DOHH2 (cell line): ENCODE results near the gene RCVRN.

Experiments
- H3F3A ChIP-seq: fragments of 200-600 bp; sonication (generic), shearing (Covaris generic); 2 replicates; pipeline ENCODE4 v1.6.0; 2016; ENCODE audit warnings: antibody characterized with exemption, mild to moderate bottlenecking; ENCODE audit not compliant: control insufficient read depth, insufficient read depth
- H3K27ac ChIP-seq: fragments of 200-600 bp; sonication (generic); 2 replicates; pipeline ENCODE4 v1.5.1; 2014; ENCODE audit warnings: low read depth, mild to moderate bottlenecking, low read length, moderate library complexity
- H3K27me3 ChIP-seq: fragments of 200-600 bp; sonication (generic); 2 replicates; pipeline ENCODE4 v1.6.1; 2014; ENCODE audit warnings: mild to moderate bottlenecking, low read length, mixed read lengths; ENCODE audit not compliant: control insufficient read depth
- H3K36me3 ChIP-seq: fragments of 200-600 bp; sonication (generic); 2 replicates; pipeline ENCODE4 v1.6.1; 2014; ENCODE audit warnings: mild to moderate bottlenecking, low read length, moderate library complexity, mixed read lengths; ENCODE audit not compliant: control insufficient read depth
- H3K4me1 ChIP-seq: fragments of 200-600 bp; sonication (generic); 2 replicates; pipeline ENCODE4 v1.6.1; 2014; ENCODE audit warnings: mild to moderate bottlenecking, low read length, mixed read lengths; ENCODE audit not compliant: control insufficient read depth
- H3K4me2 ChIP-seq: fragments of 200-600 bp; sonication (generic); 2 replicates; pipeline ENCODE4 v1.6.0; 2014; ENCODE audit warnings: mild to moderate bottlenecking, low read length, moderate library complexity
- H3K4me3 ChIP-seq: fragments of 200-600 bp; sonication (generic); 2 replicates; pipeline ENCODE4 v1.5.1; 2014; ENCODE audit warnings: mild to moderate bottlenecking, low read length, mixed read lengths
- H3K79me2 ChIP-seq: fragments of 200-600 bp; sonication (generic); 2 replicates; pipeline ENCODE4 v1.6.1; 2014; ENCODE audit warnings: mild to moderate bottlenecking, low read length, mixed read lengths; ENCODE audit not compliant: control insufficient read depth
- H3K9me2 ChIP-seq: fragments of 200-600 bp; sonication (generic); replicated peaks from 2 replicates; pipeline ENCODE4 v1.6.1; 2014; ENCODE audit warnings: mild to moderate bottlenecking, low read length, mixed read lengths; ENCODE audit not compliant: control insufficient read depth
- H3K9me3 ChIP-seq: fragments of 200-600 bp; sonication (generic); 2 replicates; pipeline ENCODE4 v1.6.1; 2014; ENCODE audit warnings: antibody characterized with exemption, low read length, mixed read lengths; ENCODE audit not compliant: control insufficient read depth, insufficient read depth
- H4K20me1 ChIP-seq: fragments of 200-600 bp; sonication (generic); 2 replicates; pipeline ENCODE4 v1.6.0; 2014; ENCODE audit warnings: low read depth, mild to moderate bottlenecking, antibody characterized with exemption, low read length, moderate library complexity; ENCODE audit not compliant: control insufficient read depth, insufficient read depth
- CTCF ChIP-seq: fragments of 200-600 bp; sonication (generic); IDR thresholded peaks from one replicate; pipeline ENCODE4 v1.5.1; 2014; ENCODE audit warnings: antibody characterized with exemption, mild to moderate bottlenecking, low read depth, low read length; ENCODE audit not compliant: poor library complexity, severe bottlenecking
- EZH2phosphoT487 ChIP-seq: fragments of 200-600 bp; sonication (generic); IDR thresholded peaks from 2 replicates; pipeline ENCODE4 v1.6.1; 2017; ENCODE audit warnings: borderline replicate concordance, mild to moderate bottlenecking, antibody characterized with exemption, low read length, moderate library complexity, mixed read lengths

Gene RCVRN

GRCh38 chr17:9905902-9906301 lies 831 bp upstream of the RCVRN start:
- TF ChIP-seq CTCF (peak; percentile 63), EZH2phosphoT487 (no peak)
- no peaks in the 10 kb centered on the region for H3F3A ChIP-seq
- no peaks in the 10 kb centered on the region for H3K36me3 ChIP-seq
- no peaks in the 10 kb centered on the region for H3K9me3 ChIP-seq
- H3K27ac ChIP-seq = no peak overlapping the region
- H3K9me2 ChIP-seq = no peaks in the 10 kb centered on the region
- no peaks in the 10 kb centered on the region for H4K20me1 ChIP-seq
- H3K4me3 ChIP-seq = no peak overlapping the region
- no peaks in the 10 kb centered on the region for H3K79me2 ChIP-seq
- no peaks in the 10 kb centered on the region for H3K4me1 ChIP-seq
- no peaks in the 10 kb centered on the region for H3K27me3 ChIP-seq
- no peak overlapping the region for H3K4me2 ChIP-seq

- no peaks in the 10 kb centered on the region for H4K20me1 ChIP-seq
- H3K79me2 ChIP-seq = no peaks in the 10 kb centered on the region
- H3K4me2 ChIP-seq = no peak overlapping the region
- no peaks in the 10 kb centered on the region for H3K9me3 ChIP-seq
- H3K27me3 ChIP-seq = no peaks in the 10 kb centered on the region
- H3K9me2 ChIP-seq = no peaks in the 10 kb centered on the region
- H3K27ac ChIP-seq = no peak overlapping the region
- TF ChIP-seq EZH2phosphoT487 = no peak
- no peak for TF ChIP-seq CTCF
- H3K4me1 ChIP-seq = no peaks in the 10 kb centered on the region
- H3K36me3 ChIP-seq = no peaks in the 10 kb centered on the region
- no peak overlapping the region for H3K4me3 ChIP-seq
- no peaks in the 10 kb centered on the region for H3F3A ChIP-seq
Measured at GRCh38 chr17:9904277-9905077, 594 bp downstream of the RCVRN start.

- Histone ChIP-seq H3K9me3 (no peaks in the 10 kb centered on the region), H3K79me2 (no peaks in the 10 kb centered on the region), H3K9me2 (no peaks in the 10 kb centered on the region), H3K4me3 (no peak overlapping the region), H3K4me1 (no peaks in the 10 kb centered on the region), H3K36me3 (no peaks in the 10 kb centered on the region), H3K27ac (no peak overlapping the region), H3K4me2 (no peak overlapping the region), H3K27me3 (no peaks in the 10 kb centered on the region), H4K20me1 (no peaks in the 10 kb centered on the region), H3F3A (no peaks in the 10 kb centered on the region)
- TF ChIP-seq CTCF (no peak), EZH2phosphoT487 (no peak)
Measured at GRCh38 chr17:9902120-9902519, 3.0 kb downstream of the RCVRN start.
